ENCODE data around the gene PTPMT1. TPM values are rescaled to one million over a fixed set of nuclear protein-coding genes. Genes with fewer than 3 reads are reported as not detected.

Gene PTPMT1
- total and polyA plus RNA-seq, 8 donors: 35.0 to 75.2 (median 42.0) TPM

DNA sequence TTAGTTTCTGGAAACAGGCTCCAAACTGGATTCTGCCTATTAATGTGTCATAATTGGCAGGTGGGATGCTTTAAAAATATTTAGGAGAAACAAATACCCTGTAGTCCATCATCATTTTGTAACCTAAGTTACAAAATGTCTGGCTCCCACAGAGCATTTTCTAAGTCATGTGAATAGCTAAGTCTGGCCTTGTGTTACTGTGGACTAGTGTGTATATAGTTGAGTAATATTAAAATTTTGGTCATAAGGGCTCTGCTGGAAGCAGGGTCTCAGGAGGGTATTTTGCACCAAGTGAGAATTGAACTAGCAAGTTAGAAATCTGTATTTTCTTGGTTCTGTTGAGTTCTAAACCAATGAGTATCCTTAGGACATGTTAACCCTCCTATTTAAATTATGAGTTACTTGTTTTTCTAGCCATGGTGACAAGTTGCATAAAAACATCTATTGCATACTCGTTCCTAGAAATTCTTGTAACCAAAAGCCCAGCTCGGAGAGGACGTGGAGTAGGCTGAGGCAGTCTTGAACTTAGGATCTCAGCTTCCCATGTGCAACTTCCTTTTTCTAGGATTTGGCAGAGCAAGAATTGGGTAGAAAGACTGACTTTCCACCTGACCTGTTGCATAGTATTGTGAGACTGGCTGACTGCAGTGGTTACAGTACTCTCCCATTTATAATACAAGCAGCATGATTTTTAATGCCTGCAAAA is 5.4 kb downstream of the PTPMT1 start:
- TF ChIP-seq, protein P1, sequence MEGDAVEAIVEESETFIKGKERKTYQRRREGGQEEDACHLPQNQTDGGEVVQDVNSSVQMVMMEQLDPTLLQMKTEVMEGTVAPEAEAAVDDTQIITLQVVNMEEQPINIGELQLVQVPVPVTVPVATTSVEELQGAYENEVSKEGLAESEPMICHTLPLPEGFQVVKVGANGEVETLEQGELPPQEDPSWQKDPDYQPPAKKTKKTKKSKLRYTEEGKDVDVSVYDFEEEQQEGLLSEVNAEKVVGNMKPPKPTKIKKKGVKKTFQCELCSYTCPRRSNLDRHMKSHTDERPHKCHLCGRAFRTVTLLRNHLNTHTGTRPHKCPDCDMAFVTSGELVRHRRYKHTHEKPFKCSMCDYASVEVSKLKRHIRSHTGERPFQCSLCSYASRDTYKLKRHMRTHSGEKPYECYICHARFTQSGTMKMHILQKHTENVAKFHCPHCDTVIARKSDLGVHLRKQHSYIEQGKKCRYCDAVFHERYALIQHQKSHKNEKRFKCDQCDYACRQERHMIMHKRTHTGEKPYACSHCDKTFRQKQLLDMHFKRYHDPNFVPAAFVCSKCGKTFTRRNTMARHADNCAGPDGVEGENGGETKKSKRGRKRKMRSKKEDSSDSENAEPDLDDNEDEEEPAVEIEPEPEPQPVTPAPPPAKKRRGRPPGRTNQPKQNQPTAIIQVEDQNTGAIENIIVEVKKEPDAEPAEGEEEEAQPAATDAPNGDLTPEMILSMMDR (IDR thresholded peaks at IDR 0.05): no peak
- intact Hi-C loops (cut with DNase I): no loop called here
- H3K27ac ChIP-seq: no peak overlapping the region
- no peaks in the 10 kb centered on the region for H3K9me3 ChIP-seq
- no peaks in the 10 kb centered on the region for H3K27me3 ChIP-seq
- H3K4me3 ChIP-seq: no peak overlapping the region
- H3K36me3 ChIP-seq: peaks cover 0 to 64% of the 10 kb centered on the region in 2 donors
- ATAC-seq (peak; percentile 30), DNase-seq (no peak)
- H3K4me1 ChIP-seq: peaks cover 0 to 25% of the 10 kb centered on the region in 2 donors

DNA sequence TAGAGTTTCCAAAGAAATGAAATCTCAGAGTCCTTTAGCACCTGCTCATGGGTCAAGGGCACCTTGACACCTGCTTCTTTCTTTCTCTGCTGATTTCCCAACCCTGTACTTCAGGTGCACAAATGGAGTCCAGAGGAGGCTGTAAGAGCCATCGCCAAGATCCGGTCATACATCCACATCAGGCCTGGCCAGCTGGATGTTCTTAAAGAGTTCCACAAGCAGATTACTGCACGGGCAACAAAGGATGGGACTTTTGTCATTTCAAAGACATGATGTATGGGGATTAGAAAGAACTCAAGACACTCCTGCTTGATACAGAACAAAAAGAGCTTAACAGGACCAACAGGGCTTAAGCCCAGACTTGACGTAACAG is 5.9 kb downstream of the PTPMT1 start:
- ATAC-seq: peak; percentile 40
- Histone ChIP-seq H3K36me3 (peaks cover 0 to 69% of the 10 kb centered on the region in 2 donors), H3K4me3 (no peak overlapping the region), H3K27me3 (no peaks in the 10 kb centered on the region), H3K4me1 (peaks cover 0 to 19% of the 10 kb centered on the region in 2 donors), H3K27ac (no peak overlapping the region), H3K9me3 (no peaks in the 10 kb centered on the region)
- intact Hi-C loops (cut with DNase I): no loop called here
- TF ChIP-seq, protein P1 (IDR thresholded peaks at IDR 0.05): no peak
- no peak for DNase-seq

DNA sequence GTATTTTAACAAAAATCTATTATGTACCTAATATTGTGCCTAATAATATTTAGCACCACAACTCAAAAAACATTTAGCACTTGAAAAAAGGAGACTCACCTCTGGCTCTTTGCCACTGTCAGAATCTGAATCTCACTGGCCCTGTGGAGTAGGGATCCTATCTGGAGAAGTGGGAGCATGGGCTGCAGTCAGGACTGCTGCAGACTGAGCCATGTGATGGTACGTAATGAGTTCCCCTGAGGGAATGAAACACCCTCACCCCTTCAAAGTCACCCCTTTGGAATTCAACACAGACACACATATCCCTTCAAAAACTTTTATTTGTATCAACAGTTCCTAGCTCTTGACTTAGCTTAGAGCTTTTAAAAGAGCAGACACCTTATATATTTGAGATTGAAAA is 6.5 kb downstream of the PTPMT1 start:
- Histone ChIP-seq H3K36me3 (peaks cover 0 to 75% of the 10 kb centered on the region in 2 donors), H3K4me1 (peaks cover 0 to 18% of the 10 kb centered on the region in 2 donors), H3K27ac (peak overlapping the region in 1 of 2 donors; percentile 18), H3K27me3 (no peaks in the 10 kb centered on the region), H3K9me3 (no peaks in the 10 kb centered on the region), H3K4me3 (no peak overlapping the region)
- intact Hi-C loops (cut with DNase I): no loop called here
- DNase-seq (no peak), ATAC-seq (no peak)
- TF ChIP-seq, protein P1 (IDR thresholded peaks at IDR 0.05): no peak

DNA sequence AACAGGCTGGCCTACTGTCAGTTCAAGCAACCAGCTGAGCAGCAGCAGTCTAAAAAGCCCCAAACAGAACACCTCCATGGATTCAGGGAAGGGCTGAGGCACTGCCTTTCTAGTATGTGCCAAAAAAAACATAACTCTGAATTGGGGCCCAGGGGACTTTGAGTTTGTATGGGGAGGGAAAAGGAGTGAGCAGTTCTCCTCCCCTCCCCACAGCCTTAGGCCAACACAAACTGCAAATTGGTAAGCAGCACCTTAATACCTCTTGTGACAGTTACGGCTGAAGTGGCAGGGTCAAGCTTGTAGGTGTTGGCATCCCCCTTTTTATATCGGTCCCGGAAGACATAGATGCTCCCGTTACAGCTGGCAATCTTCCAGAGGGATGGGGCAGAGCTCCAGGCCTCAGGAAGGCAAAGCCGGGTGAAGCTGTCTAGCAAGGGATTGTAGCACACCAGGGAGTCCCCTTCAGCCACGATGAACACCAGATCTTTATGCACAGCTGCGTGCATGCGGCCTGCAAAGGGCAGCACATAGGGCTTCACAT is 7.4 kb downstream of the PTPMT1 start:
- Histone ChIP-seq H3K36me3 (peaks cover 0 to 84% of the 10 kb centered on the region in 2 donors), H3K9me3 (no peaks in the 10 kb centered on the region), H3K4me1 (peaks cover 6 to 24% of the 10 kb centered on the region in 2 donors), H3K4me3 (no peak overlapping the region), H3K27me3 (no peaks in the 10 kb centered on the region), H3K27ac (peak overlapping the region in 1 of 2 donors; percentile 18)
- intact Hi-C loops (cut with DNase I): no loop called here
- no peak for ATAC-seq
- TF ChIP-seq, protein P1 (IDR thresholded peaks at IDR 0.05): no peak
- DNase-seq: no peak

DNA sequence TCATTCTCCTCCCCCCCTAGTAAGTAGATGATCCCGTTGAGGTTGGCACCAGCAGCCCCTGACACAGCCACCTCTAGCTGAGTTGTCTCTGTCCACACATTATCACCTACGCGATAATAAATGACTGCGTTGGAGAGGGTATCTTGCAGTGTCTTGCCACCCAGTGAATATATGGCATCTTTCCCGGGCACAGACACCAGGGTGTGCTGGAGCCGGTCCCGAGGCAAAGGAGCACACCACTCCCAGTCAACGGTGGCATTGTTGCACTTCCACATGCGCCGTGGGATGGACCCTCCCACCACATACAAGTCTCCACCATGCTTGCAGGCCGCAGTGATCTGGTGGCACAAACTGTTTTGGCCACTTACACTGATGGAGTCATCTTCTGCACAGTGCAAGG is 7.9 kb downstream of the PTPMT1 start:
- DNase-seq (no peak), ATAC-seq (no peak)
- TF ChIP-seq, protein P1 (IDR thresholded peaks at IDR 0.05): no peak
- Histone ChIP-seq H3K27ac (no peak overlapping the region), H3K27me3 (no peaks in the 10 kb centered on the region), H3K4me3 (no peak overlapping the region), H3K9me3 (no peaks in the 10 kb centered on the region), H3K4me1 (peaks cover 11 to 29% of the 10 kb centered on the region in 2 donors), H3K36me3 (peaks cover 0 to 84% of the 10 kb centered on the region in 2 donors)
- intact Hi-C loops (cut with DNase I): no loop called here

Measured in left lung (tissue), 10 donors.